Kasumi-1 (cell line): ENCODE measurements around the gene MRPL51.

Experiments used
- DNase-seq, 2 experiments: peaks; one replicate each; lab custom pipeline; 2025; lab: John Stamatoyannopoulos, UW

Gene MRPL51

DNA sequence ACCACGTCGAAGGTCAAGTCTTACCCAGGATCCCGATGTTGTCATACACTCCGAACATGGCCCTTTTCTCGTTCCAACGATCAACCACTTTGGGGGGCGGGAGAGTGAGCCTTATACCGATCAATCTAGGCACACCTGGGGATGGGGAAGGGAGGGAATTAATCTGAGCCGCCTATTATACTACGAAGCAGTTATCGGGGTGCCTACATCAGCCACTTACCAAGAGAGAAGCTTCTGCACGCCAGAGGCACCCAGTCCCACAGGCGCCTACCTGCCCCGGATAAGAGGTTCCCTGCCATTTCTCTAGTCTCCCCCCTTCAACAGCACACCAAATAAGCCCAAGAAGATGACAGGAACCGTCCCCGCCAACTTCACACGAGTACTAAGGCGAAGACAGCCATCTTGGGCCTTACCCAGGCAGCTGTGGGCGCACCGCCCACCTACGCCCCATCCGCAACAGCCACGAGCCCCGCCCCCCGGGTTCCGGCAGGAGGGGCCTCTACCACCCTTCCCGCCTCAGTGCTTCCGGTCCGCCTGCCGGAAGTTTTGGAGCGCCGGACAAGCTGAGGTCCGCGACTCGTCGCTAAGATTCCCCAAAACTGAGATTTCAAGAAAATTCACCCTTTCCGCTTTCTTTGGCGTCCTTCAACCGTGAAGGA is at the start of gene MRPL51:
TSS of gene MRPL51 (minus strand) at position 425 of the 659 bp plus-strand sequence. CDS start at position 299, 126 bp downstream.
- DNase-seq = peak; percentile 71 to 73

DNA sequence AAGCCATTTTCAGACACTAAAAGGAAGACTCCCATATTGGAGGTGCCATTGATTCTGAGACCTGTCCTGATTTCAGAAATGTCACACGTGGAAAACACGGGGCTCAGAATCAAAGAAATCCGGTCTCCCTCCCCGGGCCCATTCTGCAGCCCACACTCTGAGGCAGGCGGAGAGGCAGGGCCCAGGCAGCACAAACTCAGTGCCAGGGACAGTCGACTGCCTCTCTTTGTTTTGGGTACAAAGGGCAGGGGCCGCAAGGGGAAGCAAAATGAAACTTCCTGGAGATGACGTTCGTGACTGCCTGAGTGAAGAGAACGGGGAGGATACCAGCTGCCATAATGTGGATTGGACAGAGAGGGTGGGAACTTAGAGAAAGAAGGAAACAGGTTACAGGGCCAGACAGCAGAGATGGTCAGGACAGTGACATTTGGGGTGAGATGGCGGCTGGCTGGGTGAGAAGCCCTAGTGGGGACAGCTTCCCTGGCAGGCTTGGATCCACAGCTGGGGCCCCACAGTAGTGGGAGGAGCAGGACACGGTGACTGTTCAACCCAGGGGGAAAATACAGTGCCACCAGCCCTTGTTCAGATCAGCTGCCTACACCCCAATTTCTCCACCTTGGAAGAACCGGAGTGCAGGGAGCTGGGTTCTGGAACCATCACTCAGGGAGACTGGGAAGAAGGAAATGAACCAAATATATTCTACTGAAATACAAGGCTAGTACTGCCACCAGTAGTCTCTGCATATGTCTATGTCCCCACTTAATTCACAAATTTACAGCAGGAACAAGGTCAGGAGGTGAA is 49.3 kb upstream of the MRPL51 start:
- DNase-seq = no peak

DNA sequence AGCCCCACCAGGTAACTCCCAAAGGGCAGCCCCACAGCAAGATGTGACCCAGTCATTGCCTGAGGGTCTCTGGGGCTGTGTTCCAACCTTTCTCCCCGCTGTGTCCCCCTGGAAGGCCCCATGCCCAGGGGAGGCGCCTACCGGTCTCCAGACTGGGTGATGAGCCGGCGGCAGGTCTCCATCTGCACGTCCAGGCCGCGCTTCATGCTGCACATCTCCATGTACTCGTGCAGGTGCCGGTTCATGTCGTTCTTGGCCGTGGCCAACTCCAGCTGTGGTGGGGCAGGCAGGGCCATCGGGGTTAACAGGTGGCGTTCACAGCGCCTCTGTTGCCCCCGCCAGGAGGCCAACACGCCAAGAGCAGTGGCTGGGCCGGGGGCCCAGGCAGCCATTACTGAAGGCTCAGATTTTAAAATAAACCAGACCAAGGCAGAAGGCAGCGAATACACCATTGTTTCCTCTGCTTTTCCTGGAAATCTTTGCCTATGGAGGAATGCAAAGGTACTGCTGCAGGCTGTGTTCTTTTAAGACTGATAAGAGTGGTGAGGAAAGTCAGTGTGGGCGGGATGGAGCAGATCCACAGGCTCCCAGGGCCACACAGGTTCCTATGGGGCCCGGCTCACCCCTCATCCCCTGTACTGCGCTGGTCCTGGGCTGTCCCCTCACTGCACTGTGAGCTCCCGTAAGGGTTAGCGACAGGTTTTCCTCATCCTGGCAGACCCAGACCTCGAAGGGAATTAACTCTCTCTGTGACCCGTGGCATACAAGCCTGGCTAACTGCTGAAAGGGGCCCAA is 48.5 kb upstream of the MRPL51 start:
- DNase-seq = no peak

DNA sequence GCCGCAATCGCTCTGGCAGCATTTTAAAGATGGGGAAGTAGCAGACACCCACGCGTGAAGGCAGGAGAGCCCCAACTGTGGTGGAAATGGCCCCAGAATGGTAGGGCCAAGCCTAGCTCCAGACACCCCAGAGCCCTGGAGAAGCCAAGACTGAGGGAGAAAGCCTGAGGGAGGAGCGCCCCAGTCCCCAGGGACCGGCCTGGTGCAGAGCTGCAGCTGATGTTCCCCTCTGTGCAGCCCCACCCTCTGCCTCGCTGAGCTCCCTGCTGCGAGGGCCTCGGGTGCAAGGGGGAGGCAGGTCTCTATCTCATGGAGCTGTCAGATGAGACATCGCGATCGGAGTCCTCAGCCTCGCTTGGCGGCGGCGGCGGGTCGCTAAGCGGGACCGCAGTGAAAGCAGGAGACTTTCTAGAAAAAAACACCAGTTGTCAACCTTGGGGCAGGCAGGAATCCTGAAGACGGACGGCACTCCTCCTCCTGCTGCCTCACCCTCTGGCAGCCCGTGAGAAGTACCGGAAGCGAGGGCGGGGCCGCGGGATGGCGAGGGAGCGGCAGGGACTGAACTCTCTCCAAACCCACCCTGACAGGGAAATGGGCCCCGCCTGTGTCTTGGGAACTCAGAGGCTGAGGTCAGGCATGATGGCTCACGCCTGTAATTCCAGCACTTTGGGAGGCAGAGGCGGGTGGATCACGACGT is 47.3 kb upstream of the MRPL51 start:
- DNase-seq = peak; percentile 35 to 51

DNA sequence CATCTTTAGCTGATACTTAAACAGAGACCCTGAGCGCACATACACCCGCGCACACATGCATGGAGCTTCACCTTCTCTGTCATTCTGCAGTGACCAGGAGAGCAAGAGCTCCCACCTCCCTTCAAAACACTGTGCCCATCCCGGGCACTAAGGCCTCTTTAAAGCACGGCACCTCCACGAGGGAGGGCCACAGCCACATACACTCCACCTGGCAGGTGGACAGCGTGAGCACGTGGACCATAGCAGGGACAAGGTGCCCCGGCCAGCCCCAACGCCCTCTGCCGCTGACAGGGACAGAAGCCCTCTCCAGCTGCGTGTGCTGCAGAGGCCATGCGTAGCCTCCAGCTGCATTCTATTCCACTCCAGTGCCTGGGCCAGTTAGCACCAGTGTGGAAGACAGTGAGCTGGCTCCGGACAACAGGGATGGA is 46.7 kb upstream of the MRPL51 start:
- DNase-seq = no peak

DNA sequence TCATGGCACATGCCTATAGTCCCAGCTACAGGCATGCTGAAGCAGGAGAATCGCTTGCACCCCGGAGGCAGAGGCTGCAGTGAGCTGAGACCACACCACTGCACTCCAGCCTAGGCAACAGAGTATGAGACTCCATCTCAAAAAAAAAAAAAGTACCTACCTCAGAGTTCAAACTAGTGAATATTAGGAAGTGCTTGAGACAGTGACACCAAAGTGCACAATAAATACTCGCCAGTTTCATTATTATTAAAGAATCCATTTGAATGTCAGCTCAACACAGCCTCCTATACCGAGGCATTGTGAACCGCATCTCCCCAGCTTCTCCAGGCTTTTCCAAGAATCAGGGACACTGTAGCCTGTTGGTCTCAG is 46.2 kb upstream of the MRPL51 start:
- DNase-seq = no peak

DNA sequence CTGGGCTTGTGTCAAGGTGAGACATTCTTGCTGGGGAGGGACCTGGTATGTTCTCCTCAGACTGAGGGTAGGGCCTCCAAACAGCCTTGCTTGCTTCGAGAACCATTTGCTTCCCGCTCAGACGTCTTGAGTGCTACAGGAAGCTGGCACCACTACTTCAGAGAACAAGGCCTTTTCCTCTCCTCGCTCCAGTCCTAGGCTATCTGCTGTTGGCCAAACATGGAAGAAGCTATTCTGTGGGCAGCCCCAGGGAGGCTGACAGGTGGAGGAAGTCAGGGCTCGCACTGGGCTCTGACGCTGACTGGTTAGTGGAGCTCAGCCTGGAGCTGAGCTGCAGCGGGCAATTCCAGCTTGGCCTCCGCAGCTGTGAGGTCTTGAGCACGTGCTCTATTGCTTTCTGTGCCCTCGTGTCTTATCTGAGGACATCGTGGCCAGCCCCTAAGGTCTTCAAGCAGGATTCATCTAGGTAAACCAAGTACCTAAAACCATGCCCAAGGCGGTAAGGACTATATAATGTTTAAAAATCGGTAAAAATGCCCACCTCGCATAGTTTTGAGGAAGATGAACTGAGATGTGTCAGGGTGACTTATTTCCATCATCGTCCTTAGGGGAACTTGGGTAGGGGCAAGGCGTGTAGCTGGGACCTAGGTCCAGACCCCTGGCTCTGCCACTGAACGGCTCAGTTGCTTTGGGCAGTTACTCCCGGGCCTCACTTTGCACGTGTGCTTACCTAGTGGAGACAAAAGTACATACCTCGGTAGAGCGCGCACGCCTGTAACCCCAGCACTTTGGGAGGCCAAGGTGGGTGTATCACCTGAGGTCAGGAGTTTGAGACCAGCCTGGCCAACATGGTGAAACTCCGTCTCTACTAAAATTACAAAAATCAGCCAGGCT is 45.6 kb upstream of the MRPL51 start:
- DNase-seq = no peak

DNA sequence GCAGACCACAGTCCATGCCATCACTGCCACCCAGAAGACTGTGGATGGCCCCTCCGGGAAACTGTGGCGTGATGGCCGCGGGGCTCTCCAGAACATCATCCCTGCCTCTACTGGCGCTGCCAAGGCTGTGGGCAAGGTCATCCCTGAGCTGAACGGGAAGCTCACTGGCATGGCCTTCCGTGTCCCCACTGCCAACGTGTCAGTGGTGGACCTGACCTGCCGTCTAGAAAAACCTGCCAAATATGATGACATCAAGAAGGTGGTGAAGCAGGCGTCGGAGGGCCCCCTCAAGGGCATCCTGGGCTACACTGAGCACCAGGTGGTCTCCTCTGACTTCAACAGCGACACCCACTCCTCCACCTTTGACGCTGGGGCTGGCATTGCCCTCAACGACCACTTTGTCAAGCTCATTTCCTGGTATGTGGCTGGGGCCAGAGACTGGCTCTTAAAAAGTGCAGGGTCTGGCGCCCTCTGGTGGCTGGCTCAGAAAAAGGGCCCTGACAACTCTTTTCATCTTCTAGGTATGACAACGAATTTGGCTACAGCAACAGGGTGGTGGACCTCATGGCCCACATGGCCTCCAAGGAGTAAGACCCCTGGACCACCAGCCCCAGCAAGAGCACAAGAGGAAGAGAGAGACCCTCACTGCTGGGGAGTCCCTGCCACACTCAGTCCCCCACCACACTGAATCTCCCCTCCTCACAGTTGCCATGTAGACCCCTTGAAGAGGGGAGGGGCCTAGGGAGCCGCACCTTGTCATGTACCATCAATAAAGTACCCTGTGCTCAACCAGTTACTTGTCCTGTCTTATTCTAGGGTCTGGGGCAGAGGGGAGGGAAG is 44.7 kb upstream of the MRPL51 start:
- peak; percentile 41 to 43 for DNase-seq

DNA sequence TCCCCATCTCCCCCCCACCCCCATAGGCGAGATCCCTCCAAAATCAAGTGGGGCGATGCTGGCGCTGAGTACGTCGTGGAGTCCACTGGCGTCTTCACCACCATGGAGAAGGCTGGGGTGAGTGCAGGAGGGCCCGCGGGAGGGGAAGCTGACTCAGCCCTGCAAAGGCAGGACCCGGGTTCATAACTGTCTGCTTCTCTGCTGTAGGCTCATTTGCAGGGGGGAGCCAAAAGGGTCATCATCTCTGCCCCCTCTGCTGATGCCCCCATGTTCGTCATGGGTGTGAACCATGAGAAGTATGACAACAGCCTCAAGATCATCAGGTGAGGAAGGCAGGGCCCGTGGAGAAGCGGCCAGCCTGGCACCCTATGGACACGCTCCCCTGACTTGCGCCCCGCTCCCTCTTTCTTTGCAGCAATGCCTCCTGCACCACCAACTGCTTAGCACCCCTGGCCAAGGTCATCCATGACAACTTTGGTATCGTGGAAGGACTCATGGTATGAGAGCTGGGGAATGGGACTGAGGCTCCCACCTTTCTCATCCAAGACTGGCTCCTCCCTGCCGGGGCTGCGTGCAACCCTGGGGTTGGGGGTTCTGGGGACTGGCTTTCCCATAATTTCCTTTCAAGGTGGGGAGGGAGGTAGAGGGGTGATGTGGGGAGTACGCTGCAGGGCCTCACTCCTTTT is 44.0 kb upstream of the MRPL51 start:
- DNase-seq = no peak

DNA sequence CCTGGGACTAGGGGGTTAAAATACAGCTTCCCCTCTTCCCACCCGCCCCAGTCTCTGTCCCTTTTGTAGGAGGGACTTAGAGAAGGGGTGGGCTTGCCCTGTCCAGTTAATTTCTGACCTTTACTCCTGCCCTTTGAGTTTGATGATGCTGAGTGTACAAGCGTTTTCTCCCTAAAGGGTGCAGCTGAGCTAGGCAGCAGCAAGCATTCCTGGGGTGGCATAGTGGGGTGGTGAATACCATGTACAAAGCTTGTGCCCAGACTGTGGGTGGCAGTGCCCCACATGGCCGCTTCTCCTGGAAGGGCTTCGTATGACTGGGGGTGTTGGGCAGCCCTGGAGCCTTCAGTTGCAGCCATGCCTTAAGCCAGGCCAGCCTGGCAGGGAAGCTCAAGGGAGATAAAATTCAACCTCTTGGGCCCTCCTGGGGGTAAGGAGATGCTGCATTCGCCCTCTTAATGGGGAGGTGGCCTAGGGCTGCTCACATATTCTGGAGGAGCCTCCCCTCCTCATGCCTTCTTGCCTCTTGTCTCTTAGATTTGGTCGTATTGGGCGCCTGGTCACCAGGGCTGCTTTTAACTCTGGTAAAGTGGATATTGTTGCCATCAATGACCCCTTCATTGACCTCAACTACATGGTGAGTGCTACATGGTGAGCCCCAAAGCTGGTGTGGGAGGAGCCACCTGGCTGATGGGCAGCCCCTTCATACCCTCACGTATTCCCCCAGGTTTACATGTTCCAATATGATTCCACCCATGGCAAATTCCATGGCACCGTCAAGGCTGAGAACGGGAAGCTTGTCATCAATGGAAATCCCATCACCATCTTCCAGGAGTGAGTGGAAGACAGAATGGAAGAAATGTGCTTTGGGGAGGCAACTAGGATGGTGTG is 43.1 kb upstream of the MRPL51 start:
- no peak for DNase-seq

DNA sequence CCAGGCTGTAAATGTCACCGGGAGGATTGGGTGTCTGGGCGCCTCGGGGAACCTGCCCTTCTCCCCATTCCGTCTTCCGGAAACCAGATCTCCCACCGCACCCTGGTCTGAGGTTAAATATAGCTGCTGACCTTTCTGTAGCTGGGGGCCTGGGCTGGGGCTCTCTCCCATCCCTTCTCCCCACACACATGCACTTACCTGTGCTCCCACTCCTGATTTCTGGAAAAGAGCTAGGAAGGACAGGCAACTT is 42.6 kb upstream of the MRPL51 start:
- no peak for DNase-seq

DNA sequence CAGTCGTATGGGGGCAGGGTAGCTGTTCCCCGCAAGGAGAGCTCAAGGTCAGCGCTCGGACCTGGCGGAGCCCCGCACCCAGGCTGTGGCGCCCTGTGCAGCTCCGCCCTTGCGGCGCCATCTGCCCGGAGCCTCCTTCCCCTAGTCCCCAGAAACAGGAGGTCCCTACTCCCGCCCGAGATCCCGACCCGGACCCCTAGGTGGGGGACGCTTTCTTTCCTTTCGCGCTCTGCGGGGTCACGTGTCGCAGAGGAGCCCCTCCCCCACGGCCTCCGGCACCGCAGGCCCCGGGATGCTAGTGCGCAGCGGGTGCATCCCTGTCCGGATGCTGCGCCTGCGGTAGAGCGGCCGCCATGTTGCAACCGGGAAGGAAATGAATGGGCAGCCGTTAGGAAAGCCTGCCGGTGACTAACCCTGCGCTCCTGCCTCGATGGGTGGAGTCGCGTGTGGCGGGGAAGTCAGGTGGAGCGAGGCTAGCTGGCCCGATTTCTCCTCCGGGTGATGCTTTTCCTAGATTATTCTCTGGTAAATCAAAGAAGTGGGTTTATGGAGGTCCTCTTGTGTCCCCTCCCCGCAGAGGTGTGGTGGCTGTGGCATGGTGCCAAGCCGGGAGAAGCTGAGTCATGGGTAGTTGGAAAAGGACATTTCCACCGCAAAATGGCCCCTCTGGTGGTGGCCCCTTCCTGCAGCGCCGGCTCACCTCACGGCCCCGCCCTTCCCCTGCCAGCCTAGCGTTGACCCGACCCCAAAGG is 42.1 kb upstream of the MRPL51 start:
- peak in 1 of 2 experiments; percentile 15 for DNase-seq

DNA sequence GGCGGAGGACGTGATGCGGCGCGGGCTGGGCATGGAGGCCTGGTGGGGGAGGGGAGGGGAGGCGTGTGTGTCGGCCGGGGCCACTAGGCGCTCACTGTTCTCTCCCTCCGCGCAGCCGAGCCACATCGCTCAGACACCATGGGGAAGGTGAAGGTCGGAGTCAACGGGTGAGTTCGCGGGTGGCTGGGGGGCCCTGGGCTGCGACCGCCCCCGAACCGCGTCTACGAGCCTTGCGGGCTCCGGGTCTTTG is 41.6 kb upstream of the MRPL51 start:
- no peak for DNase-seq

DNA sequence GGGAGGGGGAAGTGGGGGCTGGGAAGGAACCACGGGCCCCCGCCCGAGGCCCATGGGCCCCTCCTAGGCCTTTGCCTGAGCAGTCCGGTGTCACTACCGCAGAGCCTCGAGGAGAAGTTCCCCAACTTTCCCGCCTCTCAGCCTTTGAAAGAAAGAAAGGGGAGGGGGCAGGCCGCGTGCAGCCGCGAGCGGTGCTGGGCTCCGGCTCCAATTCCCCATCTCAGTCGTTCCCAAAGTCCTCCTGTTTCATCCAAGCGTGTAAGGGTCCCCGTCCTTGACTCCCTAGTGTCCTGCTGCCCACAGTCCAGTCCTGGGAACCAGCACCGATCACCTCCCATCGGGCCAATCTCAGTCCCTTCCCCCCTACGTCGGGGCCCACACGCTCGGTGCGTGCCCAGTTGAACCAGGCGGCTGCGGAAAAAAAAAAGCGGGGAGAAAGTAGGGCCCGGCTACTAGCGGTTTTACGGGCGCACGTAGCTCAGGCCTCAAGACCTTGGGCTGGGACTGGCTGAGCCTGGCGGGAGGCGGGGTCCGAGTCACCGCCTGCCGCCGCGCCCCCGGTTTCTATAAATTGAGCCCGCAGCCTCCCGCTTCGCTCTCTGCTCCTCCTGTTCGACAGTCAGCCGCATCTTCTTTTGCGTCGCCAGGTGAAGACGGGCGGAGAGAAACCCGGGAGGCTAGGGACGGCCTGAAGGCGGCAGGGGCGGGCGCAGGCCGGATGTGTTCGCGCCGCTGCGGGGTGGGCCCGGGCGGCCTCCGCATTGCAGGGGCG is 41.0 kb upstream of the MRPL51 start, which contains the start of gene GAPDH:
TSS of gene GAPDH (plus strand) at position 595 of the 772 bp plus-strand sequence. CDS start 316 bp downstream, outside the sequence.
- DNase-seq = peak; percentile 78 to 83

DNA sequence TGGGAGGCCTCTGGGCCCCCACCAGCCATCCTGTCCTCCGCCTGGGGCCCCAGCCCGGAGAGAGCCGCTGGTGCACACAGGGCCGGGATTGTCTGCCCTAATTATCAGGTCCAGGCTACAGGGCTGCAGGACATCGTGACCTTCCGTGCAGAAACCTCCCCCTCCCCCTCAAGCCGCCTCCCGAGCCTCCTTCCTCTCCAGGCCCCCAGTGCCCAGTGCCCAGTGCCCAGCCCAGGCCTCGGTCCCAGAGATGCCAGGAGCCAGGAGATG is 40.5 kb upstream of the MRPL51 start:
- DNase-seq = no peak

DNA sequence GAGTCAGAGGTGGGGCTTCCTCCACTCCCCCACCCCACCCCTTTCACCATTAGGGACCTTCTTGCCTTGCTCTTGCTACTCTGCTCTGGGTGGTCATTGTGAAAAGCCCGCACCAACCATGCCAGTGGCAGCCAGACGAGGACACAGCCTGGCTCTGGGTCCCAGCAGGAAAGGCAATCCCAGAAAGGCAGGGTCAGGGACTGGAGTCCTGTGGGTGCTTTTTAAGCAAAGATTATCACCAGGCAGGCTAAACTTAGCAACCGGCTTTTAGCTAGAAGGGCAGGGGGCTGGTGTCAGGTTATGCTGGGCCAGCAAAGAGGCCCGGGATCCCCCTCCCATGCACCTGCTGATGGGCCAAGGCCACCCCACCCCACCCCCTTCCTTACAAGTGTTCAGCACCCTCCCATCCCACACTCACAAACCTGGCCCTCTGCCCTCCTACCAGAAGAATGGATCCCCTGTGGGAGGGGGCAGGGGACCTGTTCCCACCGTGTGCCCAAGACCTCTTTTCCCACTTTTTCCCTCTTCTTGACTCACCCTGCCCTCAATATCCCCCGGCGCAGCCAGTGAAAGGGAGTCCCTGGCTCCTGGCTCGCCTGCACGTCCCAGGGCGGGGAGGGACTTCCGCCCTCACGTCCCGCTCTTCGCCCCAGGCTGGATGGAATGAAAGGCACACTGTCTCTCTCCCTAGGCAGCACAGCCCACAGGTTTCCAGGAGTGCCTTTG is 40.0 kb upstream of the MRPL51 start:
- peak; percentile 15 to 22 for DNase-seq
